B cell (primary cell): ENCODE measurements around the gene INKA2.

ENCODE experiments used
- CTCF ChIP-seq: fragments of 200-600 bp; IDR thresholded peaks from one replicate; pipeline ENCODE4 v1.8.0; 2022; ENCODE audit warnings: antibody characterized with exemption, mild to moderate bottlenecking
- EZH2 ChIP-seq: IDR thresholded peaks from 2 replicates; pipeline ENCODE4 v1.6.1; 2012; ENCODE audit warnings: borderline replicate concordance, low read depth, mild to moderate bottlenecking, moderate library complexity, low read length; ENCODE audit not compliant: insufficient read depth, poor library complexity, severe bottlenecking

GRCh38 chr1:111695801-111696200, 43.4 kb downstream of the INKA2 start:
- no peak for TF ChIP-seq CTCF
- TF ChIP-seq EZH2: no peak
